COLO668 (cell line): ENCODE data around the gene FOXP1.
"Not testable (repeated sequence)": the region's sequence is repeated elsewhere in the genome, so short reads cannot be mapped to it uniquely, and the experiment has no call there.

ENCODE experiments used
- DNase-seq: peaks from one replicate; lab custom pipeline; 2025; ENCODE audit not compliant: unreplicated experiment; lab: John Stamatoyannopoulos, UW

Gene FOXP1

GRCh38 chr3:71532639-71533395, 50.7 kb downstream of the FOXP1 start:
- DNase-seq: no peak

- DNase-seq: no peak
Observed at GRCh38 chr3:71530903-71531530, 52.5 kb downstream of the FOXP1 start.

- DNase-seq: no peak
Observed at GRCh38 chr3:71528816-71529215, 54.7 kb downstream of the FOXP1 start.

- DNase-seq: not testable (repeated sequence)
Observed at GRCh38 chr3:71526448-71526847, 57.1 kb downstream of the FOXP1 start.

GRCh38 chr3:71525391-71525790, 58.1 kb downstream of the FOXP1 start:
- no peak for DNase-seq

- no peak for DNase-seq
Observed at GRCh38 chr3:71524672-71525071, 58.9 kb downstream of the FOXP1 start.

GRCh38 chr3:71523628-71524027, 59.9 kb downstream of the FOXP1 start:
- no peak for DNase-seq

GRCh38 chr3:71521940-71522876, 61.3 kb downstream of the FOXP1 start:
- DNase-seq: no peak

- DNase-seq: no peak
Observed at GRCh38 chr3:71521021-71521352, 62.5 kb downstream of the FOXP1 start.

GRCh38 chr3:71520161-71521020, 63.1 kb downstream of the FOXP1 start:
- DNase-seq: no peak

GRCh38 chr3:71518089-71518488, 65.4 kb downstream of the FOXP1 start:
- no peak for DNase-seq

- no peak for DNase-seq
Observed at GRCh38 chr3:71517271-71517791, 66.2 kb downstream of the FOXP1 start.

GRCh38 chr3:71515636-71516365, 67.7 kb downstream of the FOXP1 start:
- DNase-seq: no peak

- no peak for DNase-seq
Observed at GRCh38 chr3:71514621-71515020, 68.9 kb downstream of the FOXP1 start.

- no peak for DNase-seq
Observed at GRCh38 chr3:71513515-71513914, 70.0 kb downstream of the FOXP1 start.

- no peak for DNase-seq
Observed at GRCh38 chr3:71513081-71513480, 70.4 kb downstream of the FOXP1 start.

GRCh38 chr3:71512544-71512943, 71.0 kb downstream of the FOXP1 start:
- no peak for DNase-seq

- DNase-seq: no peak
Observed at GRCh38 chr3:71512000-71512399, 71.5 kb downstream of the FOXP1 start.

- DNase-seq: no peak
Observed at GRCh38 chr3:71511446-71511845, 72.1 kb downstream of the FOXP1 start.

- no peak for DNase-seq
Observed at GRCh38 chr3:71511037-71511436, 72.5 kb downstream of the FOXP1 start.
